Neural progenitor cell (in vitro differentiated cells): ENCODE data around the gene CCDC91. TPM values are rescaled to one million over a fixed set of nuclear protein-coding genes. Genes with fewer than 3 reads are reported as not detected.

Source experiments
- DNase-seq: peaks from one replicate; pipeline ENCODE4 v3.0.0-alpha.2; 2016; ENCODE audit warnings: low spot score
- H2AFZ ChIP-seq: fragments of 200-600 bp; sonication (generic); replicated peaks from 2 replicates; pipeline ENCODE4 v1.6.1; 2016; ENCODE audit warnings: antibody characterized with exemption
- H3F3A ChIP-seq: fragments of 200-600 bp; sonication (generic); 2 replicates; pipeline ENCODE4 v1.6.1; 2016; ENCODE audit warnings: antibody characterized with exemption, low read depth
- H3K27ac ChIP-seq: fragments of 200-600 bp; sonication (generic); 2 replicates; pipeline ENCODE4 v1.5.1; 2016; ENCODE audit warnings: mild to moderate bottlenecking
- H3K27me3 ChIP-seq: fragments of 200-600 bp; sonication (generic); 2 replicates; pipeline ENCODE4 v1.6.1; 2016; ENCODE audit warnings: mild to moderate bottlenecking, moderate library complexity
- H3K36me3 ChIP-seq: fragments of 200-600 bp; sonication (generic); 2 replicates; pipeline ENCODE4 v1.5.1; 2016
- H3K4me1 ChIP-seq: fragments of 200-600 bp; sonication (generic); 2 replicates; pipeline ENCODE4 v1.6.1; 2016; ENCODE audit warnings: mixed run types
- H3K4me2 ChIP-seq: fragments of 200-600 bp; sonication (generic); 2 replicates; pipeline ENCODE4 v1.6.1; 2016
- H3K4me3 ChIP-seq: fragments of 200-600 bp; sonication (generic); 2 replicates; pipeline ENCODE4 v1.5.1; 2016
- H3K79me2 ChIP-seq: fragments of 200-600 bp; sonication (generic); 2 replicates; pipeline ENCODE4 v1.6.1; 2016; ENCODE audit warnings: low read depth
- H3K9ac ChIP-seq: fragments of 200-600 bp; sonication (generic); 2 replicates; pipeline ENCODE4 v1.6.1; 2016
- H3K9me3 ChIP-seq: fragments of 200-600 bp; sonication (generic); 2 replicates; pipeline ENCODE4 v1.5.1; 2016; ENCODE audit warnings: low read depth
- H4K20me1 ChIP-seq: fragments of 200-600 bp; sonication (generic); 2 replicates; pipeline ENCODE4 v1.6.1; 2016; ENCODE audit warnings: low read depth
- H3K27ac Mint-ChIP-seq: 3 replicates; pipeline ENCODE4 v1.8.0; 2021; ENCODE audit warnings: mixed read lengths
- H3K27me3 Mint-ChIP-seq: 2 replicates; pipeline ENCODE4 v1.8.0; 2022; ENCODE audit warnings: low read depth, mild to moderate bottlenecking, inconsistent platforms, moderate library complexity, mixed read lengths; ENCODE audit not compliant: insufficient read depth
- H3K36me3 Mint-ChIP-seq: 3 replicates; pipeline ENCODE4 v1.8.0; 2021; ENCODE audit warnings: mixed read lengths
- H3K4me1 Mint-ChIP-seq: 3 replicates; pipeline ENCODE4 v1.8.0; 2021; ENCODE audit warnings: mixed read lengths
- H3K4me3 Mint-ChIP-seq: 3 replicates; pipeline ENCODE4 v1.8.0; 2021; ENCODE audit warnings: mild to moderate bottlenecking, moderate library complexity, mixed read lengths
- H3K9me3 Mint-ChIP-seq: 3 replicates; pipeline ENCODE4 v1.8.0; 2020; ENCODE audit warnings: mixed read lengths
- CTCF ChIP-seq: fragments of 200-600 bp; sonication (generic); IDR thresholded peaks from 2 replicates; pipeline ENCODE4 v1.5.1; 2017; ENCODE audit warnings: antibody characterized with exemption, mild to moderate bottlenecking
- EZH2 ChIP-seq: fragments of 200-600 bp; sonication (generic); IDR thresholded peaks from 2 replicates; pipeline ENCODE4 v1.6.1; 2017; ENCODE audit warnings: antibody characterized with exemption, mild to moderate bottlenecking, moderate library complexity
- EZH2phosphoT487 ChIP-seq: fragments of 200-600 bp; sonication (generic); IDR thresholded peaks from 2 replicates; pipeline ENCODE4 v1.6.1; 2017; ENCODE audit warnings: antibody characterized with exemption
- total RNA-seq: library from RNA; depleted of rRNA; stranded (reverse); fragments of >200 nt; gene quantifications from 2 replicates; pipeline ENCODE4 v1.2.3, GENCODE V29; 2015; ENCODE audit warnings: low replicate concordance

CCDC91 gene
- total RNA-seq, 1 donor from 2014 or later = 35.8 TPM

DNA sequence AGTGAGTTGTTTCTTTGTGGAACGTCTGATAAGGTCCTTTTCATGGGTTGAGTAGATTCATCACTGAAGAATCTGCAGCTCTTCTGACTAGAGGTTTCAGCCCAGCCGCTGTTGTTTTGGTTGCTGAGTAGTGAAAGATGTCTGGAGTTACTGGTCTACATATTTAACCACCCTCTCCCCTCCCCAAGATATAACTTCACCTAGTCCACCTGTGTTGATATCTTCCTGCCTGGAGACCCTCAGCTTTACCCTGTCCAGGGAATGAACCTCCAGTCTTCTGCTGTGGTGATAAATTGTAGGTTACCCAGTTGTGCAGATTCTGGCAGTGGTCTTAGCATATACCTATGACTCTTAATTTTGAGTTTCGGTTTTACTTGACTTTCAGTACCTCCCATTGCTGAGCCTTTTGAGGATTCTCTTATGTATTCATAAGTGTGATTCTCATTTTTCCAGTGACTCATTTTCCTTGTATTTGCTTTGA lies 62.9 kb downstream of the CCDC91 start:
- H3K9ac ChIP-seq = no peak overlapping the region
- H3F3A ChIP-seq = peaks cover 18% of the 10 kb centered on the region
- H3K4me2 ChIP-seq = no peak overlapping the region
- no peak overlapping the region for H2AFZ ChIP-seq
- no peaks in the 10 kb centered on the region for H4K20me1 ChIP-seq
- Mint-ChIP-seq H3K27me3 (no peaks in the 10 kb centered on the region), H3K4me1 (peaks cover 5% of the 10 kb centered on the region), H3K9me3 (no peaks in the 10 kb centered on the region), H3K4me3 (no peak overlapping the region), H3K36me3 (no peaks in the 10 kb centered on the region), H3K27ac (no peak overlapping the region)
- H3K4me3 ChIP-seq = no peak overlapping the region
- no peak for DNase-seq
- H3K79me2 ChIP-seq = peaks cover 41% of the 10 kb centered on the region
- TF ChIP-seq EZH2phosphoT487 (no peak), EZH2 (no peak), CTCF (no peak)
- H3K27ac ChIP-seq = no peak overlapping the region
- H3K4me1 ChIP-seq = peaks cover 26% of the 10 kb centered on the region
- no peaks in the 10 kb centered on the region for H3K9me3 ChIP-seq
- no peaks in the 10 kb centered on the region for H3K27me3 ChIP-seq
- no peaks in the 10 kb centered on the region for H3K36me3 ChIP-seq

- Histone ChIP-seq H3K4me1 (no peaks in the 10 kb centered on the region), H2AFZ (no peak overlapping the region), H3K4me2 (no peak overlapping the region), H3K9ac (no peak overlapping the region), H3K27ac (no peak overlapping the region), H4K20me1 (no peaks in the 10 kb centered on the region), H3K27me3 (no peaks in the 10 kb centered on the region), H3F3A (no peaks in the 10 kb centered on the region), H3K4me3 (no peak overlapping the region), H3K36me3 (no peaks in the 10 kb centered on the region), H3K79me2 (peaks cover 17% of the 10 kb centered on the region), H3K9me3 (no peaks in the 10 kb centered on the region)
- no peaks in the 10 kb centered on the region for H3K36me3 Mint-ChIP-seq
- H3K4me1 Mint-ChIP-seq = no peaks in the 10 kb centered on the region
- H3K27me3 Mint-ChIP-seq = peaks cover 2% of the 10 kb centered on the region
- H3K27ac Mint-ChIP-seq = no peak overlapping the region
- TF ChIP-seq EZH2phosphoT487 (no peak), CTCF (no peak), EZH2 (no peak)
- no peak for DNase-seq
- no peak overlapping the region for H3K4me3 Mint-ChIP-seq
- H3K9me3 Mint-ChIP-seq = no peaks in the 10 kb centered on the region
Observed at GRCh38 chr12:28257411-28257810, 67.2 kb downstream of the CCDC91 start.

DNA sequence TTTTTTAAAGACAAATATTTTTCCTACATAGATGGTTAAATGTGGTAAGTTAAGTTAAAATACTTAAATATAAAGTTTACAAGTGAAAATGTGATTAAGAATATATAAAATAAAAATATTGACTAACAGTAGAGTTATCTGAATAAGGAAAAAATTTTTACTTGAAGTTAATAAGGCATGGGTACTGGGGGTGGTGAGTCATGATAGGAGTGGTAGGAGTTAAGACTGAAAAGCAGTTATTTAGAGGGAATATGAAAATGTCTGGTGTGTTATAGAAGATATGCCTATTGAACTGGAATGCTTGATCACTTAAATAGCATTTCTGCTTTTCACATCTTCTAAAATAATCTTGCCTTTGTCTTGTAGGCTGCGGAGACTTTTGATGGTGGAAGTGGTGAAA lies 68.7 kb downstream of the CCDC91 start:
- Histone ChIP-seq H3K4me2 (no peak overlapping the region), H3K4me1 (no peaks in the 10 kb centered on the region), H3K27me3 (no peaks in the 10 kb centered on the region), H3F3A (no peaks in the 10 kb centered on the region), H3K9me3 (no peaks in the 10 kb centered on the region), H3K9ac (no peak overlapping the region), H3K36me3 (no peaks in the 10 kb centered on the region), H3K4me3 (no peak overlapping the region), H2AFZ (no peak overlapping the region), H3K79me2 (peaks cover 3% of the 10 kb centered on the region), H3K27ac (no peak overlapping the region), H4K20me1 (no peaks in the 10 kb centered on the region)
- Mint-ChIP-seq H3K4me1 (no peaks in the 10 kb centered on the region), H3K9me3 (no peaks in the 10 kb centered on the region), H3K4me3 (no peak overlapping the region), H3K27me3 (peaks cover 2% of the 10 kb centered on the region), H3K27ac (no peak overlapping the region), H3K36me3 (no peaks in the 10 kb centered on the region)
- no peak for DNase-seq
- no peak for TF ChIP-seq EZH2
- no peak for TF ChIP-seq CTCF
- no peak for TF ChIP-seq EZH2phosphoT487
